Kidney capillary endothelial cell (primary cell): Measurements from ENCODE around the gene CPNE6.
A peak's percentile ranks its signal among the peaks of the same experiment; 100 is the strongest.
"Not testable (repeated sequence)": the region's sequence is repeated elsewhere in the genome, so short reads cannot be mapped to it uniquely, and the experiment has no call there.

Experiments
- DNase-seq: peaks from one replicate; pipeline ENCODE4 v3.0.0-alpha.2; 2018; ENCODE audit warnings: low spot score

The CPNE6 gene

DNA sequence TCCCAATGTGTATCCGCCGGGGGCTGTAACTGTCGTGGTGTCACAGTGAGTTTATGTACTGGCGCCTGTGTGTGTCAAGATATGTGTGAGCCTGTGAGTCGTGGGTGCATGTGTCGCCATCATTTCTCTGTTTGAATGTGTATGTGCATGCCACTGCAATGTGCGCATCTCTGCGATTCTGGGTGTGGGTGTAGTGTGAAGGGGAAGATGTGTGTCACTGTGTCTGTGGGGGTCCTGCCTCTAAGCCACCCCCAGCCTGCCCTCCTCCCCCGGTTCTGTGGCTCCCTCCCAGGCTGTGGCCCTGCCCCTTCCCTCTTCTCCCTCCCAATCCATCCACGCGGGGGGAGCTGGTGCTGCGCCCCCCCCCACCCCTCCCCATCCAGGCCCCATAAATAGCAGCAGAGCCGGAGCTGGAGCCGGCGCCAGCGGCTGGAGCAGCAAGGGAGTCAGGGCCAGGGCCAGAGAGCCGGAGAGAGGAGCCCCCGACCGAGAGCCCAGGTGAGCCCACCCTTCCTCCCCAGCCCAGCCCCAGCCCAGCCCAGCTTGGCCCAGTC, at the start of gene CPNE6:
Gene CPNE6 (plus strand): TSS at position 419 of the 554 bp plus-strand sequence. CDS start 1,375 bp downstream, outside the sequence.
- DNase-seq = no peak

- not testable (repeated sequence) for DNase-seq
These were observed 46.4 kb upstream of the CPNE6 start for GRCh38 chr14:24024939-24025418.

- DNase-seq = not testable (repeated sequence)
These were observed 41.7 kb upstream of the CPNE6 start for GRCh38 chr14:24029687-24030086.

DNA sequence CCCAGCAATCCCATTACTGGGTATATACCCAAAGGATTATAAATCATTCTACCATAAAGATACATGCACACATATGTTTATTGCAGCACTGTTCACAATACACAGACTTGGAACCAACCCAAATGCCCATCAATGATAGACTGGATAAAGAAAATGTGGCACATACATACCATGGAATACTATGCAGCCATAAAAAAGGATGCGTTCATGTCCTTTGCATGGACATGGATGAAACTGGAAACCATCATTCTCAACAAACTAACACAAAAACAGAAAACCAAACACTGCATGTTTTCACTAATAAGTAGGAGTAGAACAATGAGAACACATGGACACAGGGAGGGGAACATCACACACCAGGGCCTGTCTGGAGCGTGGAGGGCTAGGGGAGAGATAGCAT, 40.0 kb upstream of the CPNE6 start:
- not testable (repeated sequence) for DNase-seq

DNA sequence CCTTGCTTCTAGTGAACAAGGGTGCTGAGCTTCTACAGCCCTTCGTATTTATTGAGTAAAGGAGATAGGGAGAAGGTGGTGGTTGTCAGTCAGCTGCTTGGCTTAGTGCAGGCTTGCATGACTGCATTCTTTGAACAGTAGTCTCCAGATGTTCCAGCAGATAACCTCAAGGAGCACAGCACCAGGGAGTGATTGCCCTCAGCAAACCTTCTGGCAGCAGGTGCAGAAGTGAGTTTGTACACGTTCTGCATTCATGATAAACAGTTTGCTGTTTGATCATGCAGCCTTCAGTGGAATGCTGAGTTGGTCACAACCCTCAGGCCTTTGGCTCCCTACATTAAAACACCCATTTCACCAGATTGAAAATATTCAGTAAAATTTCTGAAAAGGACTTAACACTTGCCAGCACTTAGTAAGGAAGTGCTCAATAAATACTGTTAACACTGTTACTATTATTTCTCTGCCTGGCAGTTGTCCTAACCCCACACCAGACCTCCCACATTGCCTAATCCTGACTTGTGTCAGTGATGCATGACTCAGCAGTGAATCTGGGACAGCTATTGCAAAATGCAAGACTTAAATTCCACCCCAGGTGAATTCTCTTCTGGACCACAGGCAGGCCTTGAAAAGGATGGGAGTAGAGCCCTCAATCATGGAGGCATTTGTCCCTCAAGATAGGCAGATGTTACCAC, 38.5 kb upstream of the CPNE6 start:
- DNase-seq = no peak

DNA sequence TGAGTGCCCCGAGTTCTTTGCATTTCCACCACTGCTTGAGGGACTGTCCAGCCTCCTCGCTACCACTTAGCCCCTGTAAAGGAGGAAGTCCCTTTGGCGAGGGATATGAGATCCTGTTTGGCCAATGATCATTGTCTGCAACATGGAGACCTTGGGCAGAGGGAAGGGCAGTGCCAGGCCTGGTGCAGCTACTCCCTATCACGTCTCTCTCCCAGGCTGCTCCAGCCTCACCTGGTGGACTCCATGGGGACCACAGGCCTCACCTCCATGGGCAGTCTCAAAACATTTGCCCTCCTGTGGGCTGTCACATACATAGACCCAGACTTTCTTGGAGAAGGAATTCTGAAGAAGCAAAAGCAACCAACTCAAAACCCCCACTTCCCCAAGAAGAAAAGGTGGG, 35.6 kb upstream of the CPNE6 start:
- not testable (repeated sequence) for DNase-seq

DNA sequence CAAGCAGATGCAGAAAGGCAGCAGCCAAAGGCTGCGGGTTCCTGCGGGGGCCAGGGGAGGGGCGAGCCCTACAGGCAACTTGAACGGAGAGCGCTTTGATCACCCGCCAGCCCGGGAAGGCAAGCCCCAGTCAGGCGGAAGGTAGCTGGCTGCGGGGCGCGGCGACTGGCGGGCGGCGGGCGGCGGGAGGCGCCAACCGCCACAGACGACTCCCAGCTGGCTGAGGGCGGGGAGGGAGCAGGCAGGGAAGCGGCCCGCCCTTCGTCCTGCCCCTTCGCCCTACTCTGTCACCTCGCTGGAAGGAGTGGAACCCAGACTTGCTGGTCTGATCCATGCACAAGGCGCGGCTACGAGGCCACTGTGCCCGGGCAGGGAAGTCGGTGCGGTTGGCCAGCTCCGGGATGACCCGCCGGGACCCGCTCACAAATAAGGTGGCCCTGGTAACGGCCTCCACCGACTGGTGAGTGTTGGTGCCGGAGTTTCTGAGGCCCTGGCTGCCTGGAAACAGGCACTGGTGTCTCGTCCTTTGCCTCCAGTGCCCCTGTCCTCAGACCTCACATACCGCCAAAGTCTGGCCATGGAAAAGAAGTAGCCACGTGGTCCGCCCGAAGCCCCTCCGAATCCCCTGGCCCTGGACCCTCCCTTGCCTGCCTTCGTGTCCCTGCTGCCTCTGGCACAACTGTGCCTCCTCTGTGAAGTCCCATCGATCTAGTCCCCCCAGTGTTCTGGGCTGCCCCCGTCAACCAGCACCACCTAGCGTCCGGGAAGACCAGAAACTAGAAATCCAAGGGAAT, 35.0 kb upstream of the CPNE6 start:
- DNase-seq = peak; percentile 58

DNA sequence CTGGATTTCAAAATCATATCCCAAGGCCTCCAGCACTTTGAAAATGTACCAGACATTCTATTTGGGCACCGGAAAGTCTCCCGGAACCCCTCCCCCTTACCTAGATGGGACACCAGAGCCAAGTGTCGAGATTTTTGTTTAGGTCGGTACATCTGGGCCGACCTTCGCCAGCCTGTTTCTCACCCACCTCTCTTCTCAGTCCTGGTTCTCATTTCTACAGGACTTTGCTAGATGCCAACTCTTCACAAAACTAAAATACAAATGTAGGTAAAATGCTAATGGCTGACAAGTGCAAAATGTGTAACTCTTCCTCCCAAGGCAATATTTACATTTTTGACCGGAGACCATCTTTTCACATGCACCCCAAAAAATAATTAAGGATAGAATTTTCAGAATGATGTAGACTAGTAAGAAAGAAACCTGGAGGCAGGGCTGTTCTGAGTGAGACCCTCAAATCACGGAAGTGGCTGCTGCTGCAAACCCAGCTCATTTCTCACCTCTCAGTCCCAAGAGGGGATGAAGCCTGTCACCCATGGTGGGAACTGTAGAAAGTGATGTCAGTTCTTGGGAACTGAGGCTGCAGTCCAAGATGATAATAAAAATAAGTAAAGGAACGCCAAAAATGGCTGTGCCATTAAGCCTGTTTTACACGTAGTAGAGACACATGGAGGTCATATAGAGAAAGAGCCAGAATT, 34.3 kb upstream of the CPNE6 start:
- not testable (repeated sequence) for DNase-seq

DNA sequence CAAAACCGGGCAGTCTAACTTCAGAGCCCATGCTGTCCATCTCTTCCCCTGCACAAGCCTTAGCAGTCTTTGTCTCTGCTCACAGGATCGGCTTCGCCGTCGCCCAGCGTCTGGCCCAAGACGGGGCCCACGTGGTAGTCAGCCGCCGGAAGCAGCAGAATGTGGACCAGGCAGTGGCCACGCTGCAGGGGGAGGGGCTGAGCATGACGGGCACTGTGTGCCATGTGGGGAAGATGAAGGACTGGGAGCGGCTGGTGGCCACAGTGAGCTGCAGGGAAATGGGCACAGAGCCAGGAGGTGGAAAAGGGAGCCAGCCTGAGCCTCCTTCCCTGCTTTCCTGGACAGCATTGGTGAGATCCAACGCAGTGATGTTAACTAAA, 33.7 kb upstream of the CPNE6 start:
- DNase-seq = no peak

DNA sequence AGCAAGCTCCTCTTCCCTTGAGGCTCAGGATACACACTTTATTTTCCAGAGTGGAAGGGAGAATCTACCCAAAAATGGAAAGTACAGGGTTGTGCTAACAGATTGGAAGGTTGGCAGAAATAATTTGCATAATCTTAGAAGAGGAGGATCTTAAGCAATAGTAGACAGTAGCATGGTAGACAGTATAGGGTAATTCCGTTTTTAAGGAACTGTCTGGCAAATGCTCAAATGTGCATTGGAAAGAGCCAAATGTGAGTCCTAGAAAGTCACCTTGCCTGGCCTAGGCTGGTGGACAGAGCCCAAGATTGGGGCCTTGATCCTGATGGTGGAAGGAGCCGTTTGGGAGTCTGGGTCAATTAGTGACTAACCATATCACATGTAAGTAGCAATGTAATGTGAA, 32.7 kb upstream of the CPNE6 start:
- no peak for DNase-seq

- DNase-seq = no peak
These were observed 30.7 kb upstream of the CPNE6 start for GRCh38 chr14:24040692-24041091.

DNA sequence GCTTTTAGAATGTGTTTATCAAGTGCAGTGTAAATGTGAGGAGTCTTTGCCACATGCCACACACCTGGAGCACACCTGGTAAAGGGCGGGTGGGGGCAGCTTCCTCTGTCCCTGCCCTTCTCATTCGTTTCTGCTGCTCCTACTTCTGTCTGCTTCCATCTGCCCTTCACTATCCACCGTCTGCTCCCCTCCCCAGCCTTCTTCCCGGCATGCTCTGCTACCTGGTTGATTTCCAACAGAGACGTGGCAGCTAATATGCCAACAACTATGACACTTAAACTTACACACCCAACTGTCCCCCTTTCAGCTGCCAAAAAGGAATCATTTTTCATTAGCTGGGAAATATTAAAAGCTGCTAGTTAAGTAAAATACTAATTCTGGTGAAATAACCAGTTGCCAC, 28.6 kb upstream of the CPNE6 start:
- DNase-seq = no peak

- DNase-seq = not testable (repeated sequence)
These were observed 22.4 kb upstream of the CPNE6 start for GRCh38 chr14:24049002-24049401.

GRCh38 chr14:24050753-24051152, 20.6 kb upstream of the CPNE6 start:
- DNase-seq = not testable (repeated sequence)

- no peak for DNase-seq
These were observed 20.1 kb upstream of the CPNE6 start for GRCh38 chr14:24051176-24051788.

GRCh38 chr14:24051789-24052655, 19.3 kb upstream of the CPNE6 start, which contains the start of gene CARMIL3:
Gene CARMIL3, plus strand, starts transcription at chr14:24052009. Its CDS starts 145 bp downstream, at chr14:24052154.
- peak; percentile 21 for DNase-seq

GRCh38 chr14:24052656-24053547, 18.5 kb upstream of the CPNE6 start:
- DNase-seq = no peak

GRCh38 chr14:24053548-24054323, 17.6 kb upstream of the CPNE6 start:
- no peak for DNase-seq

DNA sequence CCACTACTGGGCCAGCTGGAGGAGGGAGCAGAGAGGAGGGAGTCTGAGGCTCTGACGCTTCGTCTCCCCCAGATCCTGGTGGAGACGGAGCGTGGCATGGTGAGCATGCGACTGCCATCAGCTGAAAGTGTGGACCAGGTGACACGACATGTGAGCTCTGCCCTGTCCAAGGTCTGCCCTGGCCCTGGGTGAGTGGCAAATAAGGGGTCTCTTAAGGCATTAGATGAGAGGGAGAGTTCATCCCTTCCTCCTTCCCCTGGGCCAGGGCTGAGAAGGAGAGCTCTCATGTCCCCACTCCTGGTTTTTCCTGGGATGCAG, 17.1 kb upstream of the CPNE6 start:
- DNase-seq = no peak
